Astrocyte of the spinal cord (primary cell): Measurements from ENCODE around the gene MYOM1.

Experiments used
- DNase-seq: peaks from one replicate; pipeline ENCODE4 v3.0.0; 2011; ENCODE audit warnings: low read depth, low spot score
- H3K4me3 ChIP-seq: 2 replicates; pipeline ENCODE4 v1.5.1; 2011; ENCODE audit warnings: low read depth, mild to moderate bottlenecking, low read length, moderate library complexity
- in situ Hi-C: cut with HindIII; loops from 2 replicates; pipeline ENCODE4 v1.10.0; 2017; ENCODE audit warnings: low sequenced_read_pairs
- TF ChIP-seq, protein P1 (sequence below): IDR thresholded peaks from 2 replicates; pipeline ENCODE4 v1.5.1; 2012; ENCODE audit warnings: low read depth, mild to moderate bottlenecking, low read length, inconsistent platforms

Gene MYOM1

DNA sequence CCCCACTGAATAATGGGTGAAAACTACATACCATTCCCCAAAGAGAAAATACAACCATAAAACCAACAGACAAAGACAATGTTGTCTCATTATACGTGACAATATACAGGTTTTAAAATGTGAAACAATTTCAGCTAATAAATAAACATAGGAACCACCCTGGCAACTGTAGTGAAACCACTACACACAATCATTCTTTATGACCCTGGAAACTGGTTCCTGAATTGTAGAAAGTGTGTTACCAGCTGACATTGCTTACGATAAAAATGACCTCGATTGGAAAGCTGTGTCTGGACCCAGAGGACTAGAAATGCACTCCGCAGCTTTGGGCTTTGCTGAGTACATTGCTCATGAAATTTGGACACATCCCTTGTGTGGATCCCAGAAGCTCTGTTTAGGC lies 132.9 kb downstream of the MYOM1 start:
- in situ Hi-C loops, result no loop called here
- no peak for DNase-seq
- TF ChIP-seq, protein P1, sequence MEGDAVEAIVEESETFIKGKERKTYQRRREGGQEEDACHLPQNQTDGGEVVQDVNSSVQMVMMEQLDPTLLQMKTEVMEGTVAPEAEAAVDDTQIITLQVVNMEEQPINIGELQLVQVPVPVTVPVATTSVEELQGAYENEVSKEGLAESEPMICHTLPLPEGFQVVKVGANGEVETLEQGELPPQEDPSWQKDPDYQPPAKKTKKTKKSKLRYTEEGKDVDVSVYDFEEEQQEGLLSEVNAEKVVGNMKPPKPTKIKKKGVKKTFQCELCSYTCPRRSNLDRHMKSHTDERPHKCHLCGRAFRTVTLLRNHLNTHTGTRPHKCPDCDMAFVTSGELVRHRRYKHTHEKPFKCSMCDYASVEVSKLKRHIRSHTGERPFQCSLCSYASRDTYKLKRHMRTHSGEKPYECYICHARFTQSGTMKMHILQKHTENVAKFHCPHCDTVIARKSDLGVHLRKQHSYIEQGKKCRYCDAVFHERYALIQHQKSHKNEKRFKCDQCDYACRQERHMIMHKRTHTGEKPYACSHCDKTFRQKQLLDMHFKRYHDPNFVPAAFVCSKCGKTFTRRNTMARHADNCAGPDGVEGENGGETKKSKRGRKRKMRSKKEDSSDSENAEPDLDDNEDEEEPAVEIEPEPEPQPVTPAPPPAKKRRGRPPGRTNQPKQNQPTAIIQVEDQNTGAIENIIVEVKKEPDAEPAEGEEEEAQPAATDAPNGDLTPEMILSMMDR, result no peak
- H3K4me3 ChIP-seq, result no peak overlapping the region

- TF ChIP-seq, protein P1, result no peak
- no peak for DNase-seq
- in situ Hi-C loops, result no loop called here
- H3K4me3 ChIP-seq, result no peak overlapping the region
Measured at GRCh38 chr18:3085612-3086011, 134.2 kb downstream of the MYOM1 start.

GRCh38 chr18:3084206-3084605 lies 135.6 kb downstream of the MYOM1 start:
- in situ Hi-C loops, result no loop called here
- no peak overlapping the region for H3K4me3 ChIP-seq
- no peak for DNase-seq
- TF ChIP-seq, protein P1, result no peak

DNA sequence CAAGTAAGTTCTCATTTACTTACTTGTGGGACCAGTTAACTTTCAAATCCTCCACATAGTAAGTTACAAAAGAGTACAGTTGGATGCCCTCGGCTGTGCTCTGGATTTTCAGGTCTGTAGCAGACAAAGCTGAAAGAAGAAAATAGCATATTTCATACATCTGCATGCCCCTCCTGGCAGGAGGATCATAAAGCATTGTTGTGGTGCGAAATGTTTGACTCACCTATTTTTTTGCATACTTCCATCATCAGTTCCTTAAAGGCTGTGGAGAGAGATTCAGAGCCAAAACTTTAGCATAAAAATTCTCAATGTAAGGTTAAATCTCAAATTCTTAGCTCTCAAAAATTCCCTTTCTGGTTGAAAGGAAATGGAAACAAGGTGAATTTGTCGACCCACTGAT lies 136.0 kb downstream of the MYOM1 start:
- TF ChIP-seq, protein P1, result no peak
- no peak for DNase-seq
- in situ Hi-C loops, result no loop called here
- no peak overlapping the region for H3K4me3 ChIP-seq

GRCh38 chr18:3081584-3081991 lies 138.2 kb downstream of the MYOM1 start:
- TF ChIP-seq, protein P1, result no peak
- no peak overlapping the region for H3K4me3 ChIP-seq
- peak; percentile 12 for DNase-seq
- in situ Hi-C loops, result no loop called here

GRCh38 chr18:3079653-3080052 lies 140.1 kb downstream of the MYOM1 start:
- in situ Hi-C loops, result no loop called here
- TF ChIP-seq, protein P1, result no peak

GRCh38 chr18:3075491-3075890 lies 144.3 kb downstream of the MYOM1 start:
- DNase-seq, result no peak
- no peak overlapping the region for H3K4me3 ChIP-seq
- TF ChIP-seq, protein P1, result no peak
- in situ Hi-C loops, result no loop called here

More at GRCh38 chr18:3079653-3080052, 140.1 kb downstream of the MYOM1 start:
- DNase-seq, result no peak
- no peak overlapping the region for H3K4me3 ChIP-seq
